ENCODE results near the gene TNMD.

TNMD gene

DNA sequence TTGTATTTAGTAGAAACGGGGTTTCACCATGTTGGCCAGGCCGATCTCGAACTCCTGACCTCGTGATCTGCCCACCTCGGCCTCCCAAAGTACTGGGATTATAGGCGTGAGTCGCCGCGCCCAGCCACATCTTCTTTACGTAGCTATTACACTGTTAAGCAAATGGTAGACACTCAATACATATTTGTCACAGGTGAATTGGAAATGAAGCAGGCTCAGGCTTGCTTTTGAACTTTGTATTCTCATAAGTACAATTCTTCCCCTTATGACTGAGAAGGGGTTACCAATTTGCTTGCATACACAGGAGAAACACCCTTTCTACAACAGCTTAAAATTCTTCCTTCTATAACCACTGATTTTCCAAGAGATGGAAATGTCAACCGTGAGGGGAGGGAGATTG lies 58.5 kb downstream of the TNMD start:
- Histone ChIP-seq H3K4me2 (ENCODE audit: low read length) (no peak overlapping the region), H3K27ac (ENCODE audit: low read depth, low read length, poor library complexity, severe bottlenecking) (no peak overlapping the region)
- TF ChIP-seq, protein P1, sequence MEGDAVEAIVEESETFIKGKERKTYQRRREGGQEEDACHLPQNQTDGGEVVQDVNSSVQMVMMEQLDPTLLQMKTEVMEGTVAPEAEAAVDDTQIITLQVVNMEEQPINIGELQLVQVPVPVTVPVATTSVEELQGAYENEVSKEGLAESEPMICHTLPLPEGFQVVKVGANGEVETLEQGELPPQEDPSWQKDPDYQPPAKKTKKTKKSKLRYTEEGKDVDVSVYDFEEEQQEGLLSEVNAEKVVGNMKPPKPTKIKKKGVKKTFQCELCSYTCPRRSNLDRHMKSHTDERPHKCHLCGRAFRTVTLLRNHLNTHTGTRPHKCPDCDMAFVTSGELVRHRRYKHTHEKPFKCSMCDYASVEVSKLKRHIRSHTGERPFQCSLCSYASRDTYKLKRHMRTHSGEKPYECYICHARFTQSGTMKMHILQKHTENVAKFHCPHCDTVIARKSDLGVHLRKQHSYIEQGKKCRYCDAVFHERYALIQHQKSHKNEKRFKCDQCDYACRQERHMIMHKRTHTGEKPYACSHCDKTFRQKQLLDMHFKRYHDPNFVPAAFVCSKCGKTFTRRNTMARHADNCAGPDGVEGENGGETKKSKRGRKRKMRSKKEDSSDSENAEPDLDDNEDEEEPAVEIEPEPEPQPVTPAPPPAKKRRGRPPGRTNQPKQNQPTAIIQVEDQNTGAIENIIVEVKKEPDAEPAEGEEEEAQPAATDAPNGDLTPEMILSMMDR (IDR thresholded peaks at IDR 0.05; ENCODE audit: low read length): no peak
- no peak for TF ChIP-seq EZH2 (IDR thresholded peaks at IDR 0.05; ENCODE audit: borderline replicate concordance, low read length)

DNA sequence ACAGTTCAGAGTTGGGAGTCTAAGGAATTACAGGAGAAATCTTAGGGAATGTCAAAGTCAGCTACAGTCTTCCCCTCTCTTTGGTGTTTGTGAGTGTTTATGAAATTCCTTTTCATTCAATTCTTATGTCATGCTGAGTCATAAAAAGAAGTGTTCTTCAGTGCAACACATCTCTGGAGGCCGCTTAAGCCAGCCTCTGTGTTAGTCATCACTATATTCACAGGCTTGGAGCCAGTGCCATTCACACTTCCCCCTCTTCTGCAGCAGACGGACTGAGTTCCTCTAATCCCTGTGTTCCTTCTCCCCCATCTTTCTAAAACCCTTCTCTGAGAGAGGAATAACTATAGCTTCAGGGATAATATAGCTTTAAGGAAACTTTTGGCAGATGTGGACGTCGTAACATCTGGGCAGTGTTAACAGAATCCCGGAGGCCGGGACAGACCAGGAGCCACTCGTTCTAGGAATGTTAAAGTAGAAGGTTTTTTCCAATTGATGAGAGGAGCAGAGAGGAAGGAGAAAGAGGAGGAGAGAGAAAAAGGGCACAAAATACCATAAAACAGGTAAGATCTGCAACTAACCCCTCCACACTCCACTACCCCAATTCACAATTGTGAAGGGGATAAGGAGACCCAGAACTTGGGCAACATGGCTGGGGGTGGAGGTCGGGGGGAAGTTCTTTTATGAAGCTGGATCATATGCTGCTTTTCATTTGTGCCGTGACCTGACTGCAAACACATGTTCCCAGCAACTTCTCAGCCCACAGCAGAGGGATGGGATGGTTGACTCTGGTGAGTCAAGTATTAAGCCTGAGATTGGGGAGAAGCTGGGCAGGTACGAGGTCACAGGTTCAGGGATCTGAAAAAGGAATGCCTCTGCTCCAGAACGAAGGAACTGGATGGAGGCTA lies 59.5 kb downstream of the TNMD start, which contains the start of gene SRPX2:
Gene SRPX2 (plus strand): TSS at position 244 of the 905 bp plus-strand sequence. CDS start 2,124 bp downstream, outside the sequence.
- H3K36me3 ChIP-seq (ENCODE audit: insufficient read depth, low read length): no peaks in the 10 kb centered on the region
- no peaks in the 10 kb centered on the region for H3F3A ChIP-seq (ENCODE audit: insufficient read depth, low read length)
- H3K4me1 ChIP-seq (ENCODE audit: insufficient read depth, low read length, severe bottlenecking): no peaks in the 10 kb centered on the region
- H3K4me2 ChIP-seq (ENCODE audit: low read length): no peak within 1 kb of the TSS
- H3K27me3 ChIP-seq (ENCODE audit: insufficient read depth, low read length): no peaks in the 10 kb centered on the region
- H3K9me2 ChIP-seq (ENCODE audit: low read depth, low read length): no peaks in the 10 kb centered on the region
- H4K20me1 ChIP-seq (ENCODE audit: insufficient read depth, low read length): no peaks in the 10 kb centered on the region
- H3K27ac ChIP-seq (ENCODE audit: low read depth, low read length, poor library complexity, severe bottlenecking): no peak within 1 kb of the TSS
- no peak within 1 kb of the TSS for H2AFZ ChIP-seq (ENCODE audit: low read length)
- H3K4me3 ChIP-seq (ENCODE audit: low read depth, low read length, poor library complexity, severe bottlenecking): no peak within 1 kb of the TSS
- H3K79me2 ChIP-seq (ENCODE audit: insufficient read depth, low read length): no peaks in the 10 kb centered on the region
- TF ChIP-seq, protein P1 (IDR thresholded peaks at IDR 0.05; ENCODE audit: low read length): no peak
- TF ChIP-seq EZH2 (IDR thresholded peaks at IDR 0.05; ENCODE audit: borderline replicate concordance, low read length): no peak
- no peaks in the 10 kb centered on the region for H3K9me3 ChIP-seq (ENCODE audit: low read length)
- H3K9ac ChIP-seq (ENCODE audit: low read length): no peak within 1 kb of the TSS

More for the DNA sequence above, 58.5 kb downstream of the TNMD start:
- Histone ChIP-seq H4K20me1 (ENCODE audit: insufficient read depth, low read length) (no peaks in the 10 kb centered on the region), H3K79me2 (ENCODE audit: insufficient read depth, low read length) (no peaks in the 10 kb centered on the region), H3F3A (ENCODE audit: insufficient read depth, low read length) (no peaks in the 10 kb centered on the region), H3K9me2 (ENCODE audit: low read depth, low read length) (no peaks in the 10 kb centered on the region), H3K4me3 (ENCODE audit: low read depth, low read length, poor library complexity, severe bottlenecking) (no peak overlapping the region), H3K9ac (ENCODE audit: low read length) (no peak overlapping the region), H3K27me3 (ENCODE audit: insufficient read depth, low read length) (no peaks in the 10 kb centered on the region), H3K9me3 (ENCODE audit: low read length) (no peaks in the 10 kb centered on the region), H2AFZ (ENCODE audit: low read length) (no peak overlapping the region), H3K4me1 (ENCODE audit: insufficient read depth, low read length, severe bottlenecking) (no peaks in the 10 kb centered on the region), H3K36me3 (ENCODE audit: insufficient read depth, low read length) (no peaks in the 10 kb centered on the region)

DNA sequence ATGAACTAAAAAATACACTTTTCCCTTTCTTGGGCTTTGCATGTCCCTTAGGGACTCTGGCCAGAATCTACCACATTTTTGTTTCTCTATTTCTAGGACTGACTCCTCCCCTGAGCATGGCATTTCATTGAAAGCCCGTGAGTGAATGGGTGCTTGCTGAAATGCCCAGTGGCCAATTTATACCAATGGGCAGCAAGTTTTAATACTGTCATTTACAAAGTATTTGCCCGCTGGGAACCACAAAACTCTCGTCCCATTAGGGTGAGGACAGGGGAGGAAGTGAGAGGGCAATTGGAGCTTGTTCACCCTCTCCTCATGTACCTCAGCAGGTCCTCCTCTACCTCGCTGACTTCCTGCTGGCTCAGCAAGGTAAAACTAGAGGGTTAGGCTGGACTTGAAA lies 60.4 kb downstream of the TNMD start:
- Histone ChIP-seq H3K27ac (ENCODE audit: low read depth, low read length, poor library complexity, severe bottlenecking) (no peak overlapping the region), H3K9me2 (ENCODE audit: low read depth, low read length) (no peaks in the 10 kb centered on the region), H3K9me3 (ENCODE audit: low read length) (no peaks in the 10 kb centered on the region), H2AFZ (ENCODE audit: low read length) (no peak overlapping the region), H4K20me1 (ENCODE audit: insufficient read depth, low read length) (no peaks in the 10 kb centered on the region), H3K4me2 (ENCODE audit: low read length) (no peak overlapping the region), H3K36me3 (ENCODE audit: insufficient read depth, low read length) (no peaks in the 10 kb centered on the region), H3K9ac (ENCODE audit: low read length) (no peak overlapping the region), H3F3A (ENCODE audit: insufficient read depth, low read length) (no peaks in the 10 kb centered on the region), H3K4me3 (ENCODE audit: low read depth, low read length, poor library complexity, severe bottlenecking) (no peak overlapping the region), H3K79me2 (ENCODE audit: insufficient read depth, low read length) (no peaks in the 10 kb centered on the region), H3K27me3 (ENCODE audit: insufficient read depth, low read length) (no peaks in the 10 kb centered on the region), H3K4me1 (ENCODE audit: insufficient read depth, low read length, severe bottlenecking) (no peaks in the 10 kb centered on the region)
- TF ChIP-seq EZH2 (IDR thresholded peaks at IDR 0.05; ENCODE audit: borderline replicate concordance, low read length): no peak
- TF ChIP-seq, protein P1 (IDR thresholded peaks at IDR 0.05; ENCODE audit: low read length): no peak

Measured in OCI-LY1 (cell line).